Activated CD4-positive, alpha-beta T cell treated with anti-CD3 and anti-CD28 coated beads for 48 hours (primary cell): Measurements from ENCODE around the gene CCL3.
"Not testable (repeated sequence)": the region's sequence is repeated elsewhere in the genome, so short reads cannot be mapped to it uniquely, and the experiment has no call there.

Experiments used
- DNase-seq: peaks from one replicate; pipeline ENCODE4 v3.0.0-alpha.2; 2020

CCL3 gene

GRCh38 chr17:36083691-36084090 lies 6.3 kb downstream of the CCL3 start:
- DNase-seq: not testable (repeated sequence)

- DNase-seq: peak; percentile 45
These were observed 7.3 kb downstream of the CCL3 start for GRCh38 chr17:36082482-36083120.

- not testable (repeated sequence) for DNase-seq
These were observed 8.1 kb downstream of the CCL3 start for GRCh38 chr17:36081681-36082471.

- no peak for DNase-seq
These were observed 15.6 kb downstream of the CCL3 start for GRCh38 chr17:36074365-36074764.

- peak; percentile 87 for DNase-seq
These were observed 17.4 kb downstream of the CCL3 start for GRCh38 chr17:36072431-36073121.

- no peak for DNase-seq
These were observed 18.2 kb downstream of the CCL3 start for GRCh38 chr17:36071751-36072150.

GRCh38 chr17:36070427-36070826 lies 19.5 kb downstream of the CCL3 start:
- no peak for DNase-seq

- no peak for DNase-seq
These were observed 20.8 kb downstream of the CCL3 start for GRCh38 chr17:36069136-36069535.

- DNase-seq: no peak
These were observed 21.4 kb downstream of the CCL3 start for GRCh38 chr17:36068524-36068923.

- DNase-seq: no peak
These were observed 23.5 kb downstream of the CCL3 start for GRCh38 chr17:36066365-36066985.

- no peak for DNase-seq
These were observed 26.0 kb downstream of the CCL3 start, which contains the start of gene CCL18 for GRCh38 chr17:36063786-36064541. CCL18 (plus strand) TSS chr17:36064272; CDS start chr17:36064343, 71 bp downstream.

GRCh38 chr17:36060816-36061215 lies 29.1 kb downstream of the CCL3 start:
- no peak for DNase-seq

GRCh38 chr17:36059406-36059805 lies 30.5 kb downstream of the CCL3 start:
- DNase-seq: no peak

- DNase-seq: no peak
These were observed 32.0 kb downstream of the CCL3 start for GRCh38 chr17:36057911-36058310.

- no peak for DNase-seq
These were observed 33.9 kb downstream of the CCL3 start for GRCh38 chr17:36055921-36056520.

- no peak for DNase-seq
These were observed 34.8 kb downstream of the CCL3 start for GRCh38 chr17:36055171-36055570.

- DNase-seq: no peak
These were observed 40.3 kb downstream of the CCL3 start for GRCh38 chr17:36049643-36050042.

- no peak for DNase-seq
These were observed 41.9 kb downstream of the CCL3 start for GRCh38 chr17:36048066-36048465.
